ACC112 (cell line): ENCODE data around the gene MET.

Source experiments
- H2AFZ ChIP-seq: fragments of 200-600 bp; sonication (generic); one replicate; pipeline ENCODE4 v1.6.0; 2017; ENCODE audit warnings: antibody characterized with exemption, low read length; ENCODE audit not compliant: unreplicated experiment
- H3K27ac ChIP-seq: fragments of 200-600 bp; sonication (generic); 2 replicates; pipeline ENCODE4 v1.5.1; 2014; ENCODE audit warnings: low read depth, mild to moderate bottlenecking, antibody characterized with exemption, low read length, moderate library complexity
- H3K27me3 ChIP-seq: fragments of 200-600 bp; sonication (generic); 2 replicates; pipeline ENCODE4 v1.6.1; 2014; ENCODE audit warnings: mild to moderate bottlenecking, antibody characterized with exemption, low read length, moderate library complexity, mixed read lengths; ENCODE audit not compliant: insufficient read depth
- H3K36me3 ChIP-seq: fragments of 200-600 bp; sonication (generic); 2 replicates; pipeline ENCODE4 v1.6.1; 2016; ENCODE audit warnings: mild to moderate bottlenecking, antibody characterized with exemption, low read length, moderate library complexity, mixed read lengths; ENCODE audit not compliant: insufficient read depth
- H3K4me1 ChIP-seq: fragments of 200-600 bp; sonication (generic); one replicate; pipeline ENCODE4 v1.6.1; 2016; ENCODE audit warnings: low read length, mixed read lengths; ENCODE audit not compliant: insufficient read depth, unreplicated experiment, control insufficient read depth
- H3K4me3 ChIP-seq: fragments of 200-600 bp; sonication (generic); 2 replicates; pipeline ENCODE4 v1.5.1; 2014; ENCODE audit warnings: mild to moderate bottlenecking, low read depth, low read length
- H3K79me2 ChIP-seq: fragments of 200-600 bp; sonication (generic); one replicate; pipeline ENCODE4 v1.6.0; 2016; ENCODE audit warnings: low read length; ENCODE audit not compliant: control insufficient read depth, unreplicated experiment, insufficient read depth

MET gene

DNA sequence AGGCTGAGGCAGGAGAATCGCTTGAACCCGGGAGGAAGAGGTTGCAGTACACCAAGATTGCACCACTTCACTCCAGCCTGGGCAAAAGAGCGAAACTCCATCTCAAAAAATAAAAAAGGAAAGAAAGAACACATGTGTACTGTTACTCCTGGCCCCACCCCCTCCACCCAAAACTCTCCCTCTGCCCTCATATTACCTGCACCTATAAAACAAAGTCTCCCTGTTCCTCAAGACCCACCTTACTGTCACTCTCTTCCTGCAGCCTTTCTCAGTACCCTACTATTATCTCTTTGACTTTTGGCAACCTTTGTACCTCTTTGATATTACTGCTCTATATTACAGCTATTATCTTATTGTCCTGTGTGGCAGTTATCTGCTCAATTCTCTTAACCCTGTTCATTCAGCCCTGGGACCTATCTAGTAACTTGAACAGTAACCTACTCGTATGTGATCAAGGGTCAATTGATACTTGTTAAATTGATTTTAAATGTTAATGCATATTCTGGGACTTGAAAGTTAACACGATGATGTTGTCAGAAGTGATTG lies 121.9 kb downstream of the MET start:
- Histone ChIP-seq H3K36me3 (peaks cover 8% of the 10 kb centered on the region; the same call in 1 of the 2 replicates), H3K4me3 (no peak overlapping the region), H2AFZ (no peak overlapping the region), H3K79me2 (no peaks in the 10 kb centered on the region), H3K27ac (no peak overlapping the region), H3K27me3 (no peaks in the 10 kb centered on the region), H3K4me1 (peaks cover 6% of the 10 kb centered on the region)

DNA sequence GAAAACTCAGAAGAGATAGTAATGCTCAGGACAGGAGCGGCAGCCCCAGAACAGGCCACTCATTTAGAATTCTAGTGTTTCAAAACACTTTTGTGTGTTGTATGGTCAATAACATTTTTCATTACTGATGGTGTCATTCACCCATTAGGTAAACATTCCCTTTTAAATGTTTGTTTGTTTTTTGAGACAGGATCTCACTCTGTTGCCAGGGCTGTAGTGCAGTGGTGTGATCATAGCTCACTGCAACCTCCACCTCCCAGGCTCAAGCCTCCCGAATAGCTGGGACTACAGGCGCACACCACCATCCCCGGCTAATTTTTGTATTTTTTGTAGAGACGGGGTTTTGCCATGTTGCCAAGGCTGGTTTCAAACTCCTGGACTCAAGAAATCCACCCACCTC lies 124.5 kb downstream of the MET start:
- Histone ChIP-seq H3K36me3 (peaks cover 8% of the 10 kb centered on the region; the same call in 1 of the 2 replicates), H3K79me2 (no peaks in the 10 kb centered on the region), H3K4me1 (peaks cover 14% of the 10 kb centered on the region), H3K27me3 (no peaks in the 10 kb centered on the region), H3K27ac (no peak overlapping the region), H2AFZ (no peak overlapping the region), H3K4me3 (no peak overlapping the region)

GRCh38 chr7:116797612-116798011 lies 125.6 kb downstream of the MET start:
- H3K79me2 ChIP-seq, result no peaks in the 10 kb centered on the region
- H3K36me3 ChIP-seq, result peaks cover 8% of the 10 kb centered on the region; the same call in 1 of the 2 replicates
- H3K4me3 ChIP-seq, result no peak overlapping the region
- no peak overlapping the region for H2AFZ ChIP-seq
- H3K27me3 ChIP-seq, result no peaks in the 10 kb centered on the region
- no peak overlapping the region for H3K27ac ChIP-seq
- peaks cover 21% of the 10 kb centered on the region for H3K4me1 ChIP-seq

DNA sequence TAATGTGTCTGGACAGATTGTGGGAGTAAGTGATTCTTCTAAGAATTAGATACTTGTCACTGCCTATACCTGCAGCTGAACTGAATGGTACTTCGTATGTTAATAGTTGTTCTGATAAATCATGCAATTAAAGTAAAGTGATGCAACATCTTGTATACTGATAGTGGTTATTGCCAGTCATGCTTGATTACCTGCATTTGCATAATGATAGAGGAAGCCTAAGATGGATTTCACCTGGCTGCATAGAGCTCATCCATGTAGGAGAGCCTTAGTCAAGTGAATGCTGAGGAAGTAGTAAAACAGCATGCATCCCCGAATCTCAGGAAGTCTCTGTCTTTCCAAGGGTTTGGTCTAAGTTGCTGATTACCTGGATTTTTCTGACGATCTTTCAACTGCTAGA lies 126.2 kb downstream of the MET start:
- H3K4me3 ChIP-seq, result no peak overlapping the region
- peaks cover 27% of the 10 kb centered on the region for H3K4me1 ChIP-seq
- H3K79me2 ChIP-seq, result no peaks in the 10 kb centered on the region
- H3K27ac ChIP-seq, result no peak overlapping the region
- H3K36me3 ChIP-seq, result peaks cover 8% of the 10 kb centered on the region; the same call in 1 of the 2 replicates
- H2AFZ ChIP-seq, result no peak overlapping the region
- no peaks in the 10 kb centered on the region for H3K27me3 ChIP-seq

GRCh38 chr7:116799916-116800315 lies 127.9 kb downstream of the MET start:
- Histone ChIP-seq H3K79me2 (no peaks in the 10 kb centered on the region), H2AFZ (no peak overlapping the region), H3K27me3 (no peaks in the 10 kb centered on the region), H3K36me3 (peaks cover 8% of the 10 kb centered on the region; the same call in 1 of the 2 replicates), H3K4me3 (no peak overlapping the region), H3K4me1 (peaks cover 34% of the 10 kb centered on the region), H3K27ac (no peak overlapping the region)

GRCh38 chr7:116800594-116800993 lies 128.6 kb downstream of the MET start:
- peaks cover 8% of the 10 kb centered on the region; the same call in 1 of the 2 replicates for H3K36me3 ChIP-seq
- H2AFZ ChIP-seq, result no peak overlapping the region
- H3K4me3 ChIP-seq, result no peak overlapping the region
- H3K27me3 ChIP-seq, result no peaks in the 10 kb centered on the region
- H3K27ac ChIP-seq, result peak overlapping the region; percentile 48; the same call in 1 of the 2 replicates
- peaks cover 40% of the 10 kb centered on the region for H3K4me1 ChIP-seq
- no peaks in the 10 kb centered on the region for H3K79me2 ChIP-seq

DNA sequence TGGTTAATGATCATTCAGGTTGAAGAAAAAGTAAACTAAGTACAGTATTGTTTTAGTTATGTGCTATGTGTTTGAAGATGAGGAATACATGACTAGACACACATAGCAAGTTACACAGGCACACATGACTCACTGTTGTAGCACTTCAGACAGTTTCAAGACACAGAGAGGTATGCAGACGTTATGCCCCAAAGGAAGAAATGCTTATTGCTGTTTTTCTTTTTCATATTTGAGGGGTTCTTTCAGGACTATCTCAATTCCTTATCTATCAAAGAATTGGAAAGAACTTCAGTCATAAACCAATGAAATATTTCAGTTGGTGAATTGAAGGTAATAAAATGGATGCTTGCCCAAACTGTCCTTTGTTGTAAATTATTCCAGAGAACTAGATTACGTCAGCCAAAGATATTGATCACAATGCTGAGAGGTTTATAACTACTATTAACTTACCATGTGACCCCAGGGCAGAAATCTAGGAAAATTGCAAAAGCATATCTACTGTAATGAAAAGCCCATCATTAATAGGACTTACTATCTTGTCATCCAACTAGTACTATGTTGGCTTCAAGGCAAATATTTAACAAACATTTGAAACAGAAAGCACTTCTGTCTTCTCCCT lies 129.2 kb downstream of the MET start:
- H3K36me3 ChIP-seq, result peaks cover 2% of the 10 kb centered on the region; the same call in 1 of the 2 replicates
- H3K27ac ChIP-seq, result peak overlapping the region; percentile 48
- H2AFZ ChIP-seq, result no peak overlapping the region
- no peaks in the 10 kb centered on the region for H3K79me2 ChIP-seq
- no peaks in the 10 kb centered on the region for H3K27me3 ChIP-seq
- no peak overlapping the region for H3K4me3 ChIP-seq
- peaks cover 40% of the 10 kb centered on the region for H3K4me1 ChIP-seq

DNA sequence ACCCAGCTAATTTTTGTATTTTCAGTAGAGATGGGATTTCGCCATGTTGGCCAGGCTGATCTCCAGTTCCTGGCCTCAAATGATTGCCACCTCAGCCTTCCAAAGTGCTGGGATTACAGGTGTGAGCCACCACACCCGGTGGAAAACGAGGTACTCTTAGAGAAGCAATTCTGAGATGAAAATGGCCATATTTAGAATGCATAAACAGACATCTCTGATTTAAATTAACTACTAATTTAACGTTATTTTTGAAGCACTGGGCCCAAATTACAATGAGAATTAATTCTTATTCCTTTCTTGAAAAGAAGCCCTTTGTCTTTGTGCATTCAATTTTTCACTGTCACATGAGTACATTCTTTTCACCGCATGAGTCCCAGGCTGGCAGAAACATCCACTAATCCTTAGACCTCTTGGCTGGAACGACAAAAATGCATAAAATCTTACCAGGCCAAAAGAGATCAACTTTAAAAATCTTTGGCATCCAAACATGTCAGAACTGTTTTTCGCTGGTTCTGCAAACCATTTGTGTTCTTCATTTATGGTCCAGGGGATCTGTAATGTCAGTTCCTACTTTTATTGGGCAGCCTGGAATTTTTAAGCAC lies 130.2 kb downstream of the MET start:
- Histone ChIP-seq H3K4me3 (no peak overlapping the region), H3K4me1 (peaks cover 40% of the 10 kb centered on the region), H2AFZ (no peak overlapping the region), H3K36me3 (no peaks in the 10 kb centered on the region), H3K79me2 (no peaks in the 10 kb centered on the region), H3K27ac (peak overlapping the region; percentile 15; the same call in 1 of the 2 replicates), H3K27me3 (no peaks in the 10 kb centered on the region)

GRCh38 chr7:116802746-116803152 lies 130.8 kb downstream of the MET start:
- Histone ChIP-seq H3K4me3 (no peak overlapping the region), H3K79me2 (no peaks in the 10 kb centered on the region), H3K27me3 (no peaks in the 10 kb centered on the region), H2AFZ (peak overlapping the region; percentile 17), H3K4me1 (peaks cover 37% of the 10 kb centered on the region), H3K36me3 (no peaks in the 10 kb centered on the region), H3K27ac (peak overlapping the region; percentile 15; the same call in 1 of the 2 replicates)

DNA sequence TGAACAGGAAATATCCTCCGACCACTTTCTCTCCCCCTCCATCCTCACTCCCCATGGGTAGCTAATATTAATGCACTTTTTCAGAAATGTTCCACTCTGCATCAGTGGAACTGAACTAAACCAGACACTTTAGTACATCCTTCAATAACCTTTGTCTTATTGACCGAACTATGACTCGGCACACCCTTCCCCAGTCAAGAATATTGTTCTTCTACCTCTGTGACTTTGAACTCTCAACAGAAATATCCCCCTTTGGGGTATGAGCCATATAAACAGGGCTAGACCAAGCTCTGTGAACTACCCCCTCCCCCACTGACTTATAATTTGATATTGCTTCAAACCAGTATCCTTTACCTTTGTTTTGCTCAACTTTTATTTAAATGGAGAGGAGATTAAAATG lies 132.5 kb downstream of the MET start:
- Histone ChIP-seq H3K36me3 (no peaks in the 10 kb centered on the region), H3K4me1 (peaks cover 34% of the 10 kb centered on the region), H3K79me2 (no peaks in the 10 kb centered on the region), H2AFZ (no peak overlapping the region), H3K27me3 (no peaks in the 10 kb centered on the region), H3K27ac (no peak overlapping the region), H3K4me3 (no peak overlapping the region)

DNA sequence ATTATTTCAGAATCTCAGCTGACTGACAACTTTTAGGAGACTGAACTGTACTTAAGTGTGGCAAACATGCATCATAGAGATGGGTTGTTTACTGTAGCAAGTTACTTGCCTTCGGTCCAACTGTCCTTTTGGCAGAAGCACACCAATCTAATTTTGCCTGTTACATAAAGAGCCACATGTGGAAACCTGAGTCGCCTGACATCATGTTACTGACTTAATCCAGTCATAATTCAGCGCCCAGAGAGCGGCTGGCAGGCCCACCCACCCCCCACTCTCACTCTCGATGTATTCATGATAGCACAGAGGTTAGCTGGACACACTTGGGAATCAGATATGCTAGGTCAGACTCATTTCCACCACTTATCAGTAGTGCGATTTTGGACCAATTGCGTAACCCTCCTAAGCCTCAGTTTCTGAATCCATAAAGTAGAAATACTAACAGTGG lies 133.1 kb downstream of the MET start:
- Histone ChIP-seq H3K79me2 (no peaks in the 10 kb centered on the region), H3K36me3 (no peaks in the 10 kb centered on the region), H3K4me3 (no peak overlapping the region), H3K27ac (no peak overlapping the region), H3K27me3 (no peaks in the 10 kb centered on the region), H2AFZ (peak overlapping the region; percentile 84), H3K4me1 (peaks cover 38% of the 10 kb centered on the region)
